KMS-11 (cell line): ENCODE results near the gene HNRNPAB.

Experiments used
- H2AFZ ChIP-seq: fragments of 200-600 bp; sonication (generic); 2 replicates; pipeline ENCODE4 v1.6.1; 2016; ENCODE audit warnings: antibody characterized with exemption, mixed run types, low read depth
- H3K27ac ChIP-seq: fragments of 200-600 bp; sonication (generic); 2 replicates; pipeline ENCODE4 v1.6.1; 2016; ENCODE audit warnings: mild to moderate bottlenecking, mixed run types
- H3K27me3 ChIP-seq: fragments of 200-600 bp; sonication (generic); 2 replicates; pipeline ENCODE4 v1.6.1; 2017; ENCODE audit warnings: mild to moderate bottlenecking, low read depth, mixed run types, moderate library complexity; ENCODE audit not compliant: insufficient read depth
- H3K36me3 ChIP-seq: fragments of 200-600 bp; sonication (generic); 2 replicates; pipeline ENCODE4 v1.6.1; 2017; ENCODE audit warnings: mild to moderate bottlenecking, mixed run types; ENCODE audit not compliant: insufficient read depth
- H3K4me1 ChIP-seq: fragments of 200-600 bp; sonication (generic); 2 replicates; pipeline ENCODE4 v1.6.1; 2016; ENCODE audit warnings: mild to moderate bottlenecking, low read depth, mixed run types; ENCODE audit not compliant: poor library complexity, severe bottlenecking
- H3K4me2 ChIP-seq: fragments of 200-600 bp; sonication (generic); 2 replicates; pipeline ENCODE4 v1.7.0; 2016; ENCODE audit warnings: mild to moderate bottlenecking, mixed run types
- H3K4me3 ChIP-seq: fragments of 200-600 bp; sonication (generic); IDR thresholded peaks from 2 replicates; pipeline ENCODE4 v1.6.1; 2017; ENCODE audit warnings: low read depth, low read length, mixed read lengths; ENCODE audit not compliant: insufficient read depth
- H3K79me2 ChIP-seq: fragments of 200-600 bp; sonication (generic); 2 replicates; pipeline ENCODE4 v1.6.1; 2016; ENCODE audit warnings: low read depth, mixed run types; ENCODE audit not compliant: insufficient read depth
- H3K9ac ChIP-seq: fragments of 200-600 bp; sonication (generic); 2 replicates; pipeline ENCODE4 v1.6.1; 2016; ENCODE audit warnings: mild to moderate bottlenecking, mixed run types
- H4K20me1 ChIP-seq: fragments of 200-600 bp; sonication (generic); 2 replicates; pipeline ENCODE4 v1.6.1; 2016; ENCODE audit warnings: mild to moderate bottlenecking, mixed run types; ENCODE audit not compliant: insufficient read depth
- TF ChIP-seq, protein P1 (sequence below): fragments of 200-600 bp; sonication (generic); conservative IDR thresholded peaks from 2 replicates; pipeline ENCODE4 v1.6.1; 2017; ENCODE audit warnings: low read depth, mild to moderate bottlenecking, antibody characterized with exemption, low read length, moderate library complexity, mixed read lengths

HNRNPAB gene

DNA sequence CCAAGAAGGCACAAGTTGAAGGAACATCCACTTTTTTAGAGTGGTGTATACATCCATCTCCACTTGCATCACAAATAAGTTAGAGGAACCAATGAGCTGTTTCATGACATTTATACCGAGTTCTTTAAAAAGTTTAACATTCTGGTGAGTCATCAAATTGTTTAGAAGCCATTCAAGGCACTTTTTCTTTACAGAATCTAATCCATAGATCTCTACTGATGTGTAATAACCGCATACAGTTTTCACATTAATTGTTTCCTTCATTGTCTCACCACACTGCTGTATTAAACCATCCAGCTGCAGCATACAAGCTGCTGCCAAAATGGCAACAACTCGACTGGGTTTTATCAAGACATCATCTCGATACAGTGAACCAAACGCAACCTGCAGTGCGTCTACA, 17.9 kb upstream of the HNRNPAB start:
- H3K4me1 ChIP-seq = no peaks in the 10 kb centered on the region
- H3K27ac ChIP-seq = no peak overlapping the region
- no peaks in the 10 kb centered on the region for H3K27me3 ChIP-seq
- no peak overlapping the region for H3K9ac ChIP-seq
- H4K20me1 ChIP-seq = no peaks in the 10 kb centered on the region
- H2AFZ ChIP-seq = no peak overlapping the region
- no peaks in the 10 kb centered on the region for H3K79me2 ChIP-seq
- TF ChIP-seq, protein P1, sequence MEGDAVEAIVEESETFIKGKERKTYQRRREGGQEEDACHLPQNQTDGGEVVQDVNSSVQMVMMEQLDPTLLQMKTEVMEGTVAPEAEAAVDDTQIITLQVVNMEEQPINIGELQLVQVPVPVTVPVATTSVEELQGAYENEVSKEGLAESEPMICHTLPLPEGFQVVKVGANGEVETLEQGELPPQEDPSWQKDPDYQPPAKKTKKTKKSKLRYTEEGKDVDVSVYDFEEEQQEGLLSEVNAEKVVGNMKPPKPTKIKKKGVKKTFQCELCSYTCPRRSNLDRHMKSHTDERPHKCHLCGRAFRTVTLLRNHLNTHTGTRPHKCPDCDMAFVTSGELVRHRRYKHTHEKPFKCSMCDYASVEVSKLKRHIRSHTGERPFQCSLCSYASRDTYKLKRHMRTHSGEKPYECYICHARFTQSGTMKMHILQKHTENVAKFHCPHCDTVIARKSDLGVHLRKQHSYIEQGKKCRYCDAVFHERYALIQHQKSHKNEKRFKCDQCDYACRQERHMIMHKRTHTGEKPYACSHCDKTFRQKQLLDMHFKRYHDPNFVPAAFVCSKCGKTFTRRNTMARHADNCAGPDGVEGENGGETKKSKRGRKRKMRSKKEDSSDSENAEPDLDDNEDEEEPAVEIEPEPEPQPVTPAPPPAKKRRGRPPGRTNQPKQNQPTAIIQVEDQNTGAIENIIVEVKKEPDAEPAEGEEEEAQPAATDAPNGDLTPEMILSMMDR = no peak
- H3K36me3 ChIP-seq = no peaks in the 10 kb centered on the region
- no peak overlapping the region for H3K4me2 ChIP-seq
- no peak overlapping the region for H3K4me3 ChIP-seq

DNA sequence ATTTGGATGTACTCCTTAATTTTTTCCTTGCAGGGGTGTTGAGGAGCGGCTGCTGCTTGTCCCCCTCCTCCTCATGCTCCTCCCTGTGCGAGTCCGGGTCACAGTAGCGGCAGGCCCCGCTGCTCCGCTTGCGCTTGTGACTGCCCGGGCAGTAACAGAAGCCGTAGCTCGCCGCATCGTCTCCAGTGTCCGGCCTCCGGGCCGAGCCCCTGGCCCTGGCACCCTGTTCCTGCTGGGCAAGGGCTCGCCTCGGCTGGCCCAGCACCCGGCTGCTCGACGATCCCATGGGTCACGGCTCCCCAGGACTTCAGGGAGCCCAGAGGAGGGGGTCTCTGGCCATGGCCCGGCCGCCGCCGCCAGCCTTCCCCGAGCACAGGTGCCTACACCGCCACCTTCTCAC, 17.3 kb upstream of the HNRNPAB start, which contains the start of gene GMCL2:
Gene GMCL2, minus strand, starts transcription at position 358 of the 400 bp plus-strand sequence. Its CDS starts 72 bp downstream, at position 286.
- no peak within 1 kb of the TSS for H3K9ac ChIP-seq
- TF ChIP-seq, protein P1 = no peak
- no peak within 1 kb of the TSS for H2AFZ ChIP-seq
- no peaks in the 10 kb centered on the region for H3K27me3 ChIP-seq
- H3K27ac ChIP-seq = no peak within 1 kb of the TSS
- no peaks in the 10 kb centered on the region for H3K36me3 ChIP-seq
- no peaks in the 10 kb centered on the region for H3K79me2 ChIP-seq
- H3K4me2 ChIP-seq = no peak within 1 kb of the TSS
- H3K4me3 ChIP-seq = no peak within 1 kb of the TSS
- H3K4me1 ChIP-seq = no peaks in the 10 kb centered on the region
- H4K20me1 ChIP-seq = no peaks in the 10 kb centered on the region

GRCh38 chr5:178189433-178189832, 14.9 kb upstream of the HNRNPAB start:
- Histone ChIP-seq H3K79me2 (no peaks in the 10 kb centered on the region), H3K9ac (no peak overlapping the region), H3K4me3 (no peak overlapping the region), H4K20me1 (no peaks in the 10 kb centered on the region), H3K36me3 (no peaks in the 10 kb centered on the region), H3K4me2 (no peak overlapping the region), H3K27ac (no peak overlapping the region), H3K27me3 (no peaks in the 10 kb centered on the region), H3K4me1 (no peaks in the 10 kb centered on the region), H2AFZ (no peak overlapping the region)
- TF ChIP-seq, protein P1 = no peak

DNA sequence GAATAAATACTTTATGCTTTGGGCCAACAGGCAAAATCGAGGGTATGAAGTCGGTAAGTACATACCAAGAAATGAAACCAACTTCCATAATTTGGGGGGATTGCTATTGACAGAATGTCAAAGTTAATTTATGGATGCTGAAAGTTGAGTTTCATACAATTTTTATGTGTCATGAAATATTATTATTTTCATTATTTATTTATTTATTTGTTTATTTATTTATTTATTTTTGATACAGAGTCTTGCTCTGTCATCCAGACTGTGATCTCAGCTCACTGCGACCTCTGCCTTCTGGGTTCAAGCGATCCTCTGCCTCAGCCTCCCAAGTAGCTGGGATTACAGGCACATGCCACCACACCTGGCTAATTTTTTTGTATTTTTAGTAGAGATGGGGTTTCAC, 12.7 kb upstream of the HNRNPAB start:
- Histone ChIP-seq H3K36me3 (no peaks in the 10 kb centered on the region), H3K9ac (no peak overlapping the region), H3K4me3 (no peak overlapping the region), H3K79me2 (no peaks in the 10 kb centered on the region), H3K27me3 (no peaks in the 10 kb centered on the region), H3K4me1 (no peaks in the 10 kb centered on the region), H3K27ac (no peak overlapping the region), H4K20me1 (no peaks in the 10 kb centered on the region), H3K4me2 (no peak overlapping the region), H2AFZ (no peak overlapping the region)
- TF ChIP-seq, protein P1 = no peak
